ENCODE results near the gene JARID2. TPM values are rescaled to one million over a fixed set of nuclear protein-coding genes. Genes with fewer than 3 reads are reported as not detected.

JARID2 gene
- 166 to 180 TPM (median 167 TPM) in 3 replicates for total RNA-seq (2021)
- Bru-seq, nascent RNA = percentile 97 among the genes with signal in this experiment
- long read RNA-seq, experiment 1, full-length matches to known transcripts = 184 of 607 reads
- long read RNA-seq, experiment 1, partial matches to known transcripts = 273 of 607 reads
- long read RNA-seq, experiment 1, other reads (novel, unspliced or antisense) = 150 of 607 reads
- long read RNA-seq, experiment 2, full-length matches to known transcripts = 19 of 187 reads
- long read RNA-seq, experiment 2, partial matches to known transcripts = 144 of 187 reads
- long read RNA-seq, experiment 2, other reads (novel, unspliced or antisense) = 24 of 187 reads
- long read RNA-seq, experiment 3, partial matches to known transcripts = 2 of 7 reads
- long read RNA-seq, experiment 3, other reads (novel, unspliced or antisense) = 5 of 7 reads

DNA sequence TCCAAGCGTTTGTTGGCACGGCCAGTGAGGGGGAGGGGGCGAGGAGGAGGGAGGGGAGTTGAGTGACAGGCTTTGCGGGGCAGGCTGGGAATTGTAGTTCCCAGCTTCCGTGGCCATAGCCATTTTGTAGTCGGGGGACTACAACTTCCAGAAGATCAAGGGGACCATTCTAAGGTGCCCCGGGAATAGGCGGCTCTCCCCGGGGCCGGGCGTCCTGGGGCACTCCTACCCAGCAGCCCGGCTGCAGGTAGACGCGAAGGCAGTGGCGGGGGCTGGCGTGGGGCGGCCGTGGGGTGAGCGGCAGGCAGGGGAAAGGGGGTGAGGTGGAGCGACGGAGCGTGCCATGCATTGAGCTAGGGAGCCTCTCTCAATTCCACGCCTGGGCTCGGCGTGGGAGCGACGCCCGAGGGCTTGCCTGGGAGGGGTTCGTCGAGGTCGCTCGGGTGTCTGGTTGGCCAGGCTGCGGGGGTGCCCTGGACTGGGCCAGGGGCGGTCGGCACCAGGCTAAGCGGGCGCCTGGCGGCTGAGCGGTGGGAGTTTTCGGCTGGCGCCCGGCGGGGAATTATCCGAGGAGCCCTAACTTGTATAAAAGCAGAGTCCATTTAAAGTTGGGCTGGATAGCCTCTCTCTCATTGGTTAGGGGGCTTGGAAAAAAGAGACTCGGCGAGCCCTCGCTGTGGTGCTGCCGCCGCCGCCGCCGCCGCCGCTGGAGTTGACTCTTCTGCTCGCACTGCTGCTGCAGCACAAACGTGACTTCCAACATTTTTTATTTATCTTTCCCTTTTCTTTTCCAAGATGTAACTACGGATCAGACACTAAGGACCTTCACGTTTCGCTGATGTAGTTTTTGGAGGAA is at the start of gene JARID2:
Gene JARID2 (plus strand): TSS at position 709 of the 856 bp plus-strand sequence. CDS start 471 bp downstream, outside the sequence.
- no peaks in the 10 kb centered on the region for H3K27me3 Mint-ChIP-seq (ENCODE audit: low read depth)
- peak within 1 kb of the TSS; percentile 100 for H3K4me3 Mint-ChIP-seq
- H3K9me3 Mint-ChIP-seq = no peaks in the 10 kb centered on the region
- H3K36me3 Mint-ChIP-seq = peaks cover 26% of the 10 kb centered on the region
- ChIA-PET POLR2A (interaction anchor here (0.6 to 1.2 kb wide), 2 partner anchors 34 to 72 kb away, joined by 3 read pairs; no protein-coding TSS in a partner anchor), CTCF (interaction anchor here (0.6 to 1.2 kb wide), 3 partner anchors 145 to 1034 kb away, joined by 3 to 4 read pairs (median 3); no protein-coding TSS in a partner anchor)
- TF ChIP-seq GABPB1 (CRISPR knock-in tag; IDR thresholded peaks at IDR 0.05) = 0 out of 2 replicates have a peak, but pooled peaks have one; percentile 12
- TF ChIP-seq ZNF671 (CRISPR knock-in tag; IDR thresholded peaks at IDR 0.05) = no peak
- peak; percentile 50; the same call in 1 of the 2 replicates for TF ChIP-seq TEAD1 (CRISPR knock-in tag; IDR thresholded peaks at IDR 0.05)
- TF ChIP-seq ESRRA (CRISPR knock-in tag; IDR thresholded peaks at IDR 0.05; ENCODE audit: borderline replicate concordance) = 0 out of 2 replicates have a peak, but pooled peaks have one; percentile 29
- TF ChIP-seq, protein P1, sequence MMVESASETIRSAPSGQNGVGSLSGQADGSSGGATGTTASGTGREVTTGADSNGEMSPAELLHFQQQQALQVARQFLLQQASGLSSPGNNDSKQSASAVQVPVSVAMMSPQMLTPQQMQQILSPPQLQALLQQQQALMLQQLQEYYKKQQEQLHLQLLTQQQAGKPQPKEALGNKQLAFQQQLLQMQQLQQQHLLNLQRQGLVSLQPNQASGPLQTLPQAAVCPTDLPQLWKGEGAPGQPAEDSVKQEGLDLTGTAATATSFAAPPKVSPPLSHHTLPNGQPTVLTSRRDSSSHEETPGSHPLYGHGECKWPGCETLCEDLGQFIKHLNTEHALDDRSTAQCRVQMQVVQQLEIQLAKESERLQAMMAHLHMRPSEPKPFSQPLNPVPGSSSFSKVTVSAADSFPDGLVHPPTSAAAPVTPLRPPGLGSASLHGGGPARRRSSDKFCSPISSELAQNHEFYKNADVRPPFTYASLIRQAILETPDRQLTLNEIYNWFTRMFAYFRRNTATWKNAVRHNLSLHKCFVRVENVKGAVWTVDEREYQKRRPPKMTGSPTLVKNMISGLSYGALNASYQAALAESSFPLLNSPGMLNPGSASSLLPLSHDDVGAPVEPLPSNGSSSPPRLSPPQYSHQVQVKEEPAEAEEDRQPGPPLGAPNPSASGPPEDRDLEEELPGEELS (CRISPR knock-in tag; IDR thresholded peaks at IDR 0.05) = peak; percentile 58; the same call in 1 of the 2 replicates
- TF ChIP-seq ZNF423 (CRISPR knock-in tag; IDR thresholded peaks at IDR 0.05) = peak; percentile 31; the same call in 1 of the 2 replicates
- TF ChIP-seq, protein P2, sequence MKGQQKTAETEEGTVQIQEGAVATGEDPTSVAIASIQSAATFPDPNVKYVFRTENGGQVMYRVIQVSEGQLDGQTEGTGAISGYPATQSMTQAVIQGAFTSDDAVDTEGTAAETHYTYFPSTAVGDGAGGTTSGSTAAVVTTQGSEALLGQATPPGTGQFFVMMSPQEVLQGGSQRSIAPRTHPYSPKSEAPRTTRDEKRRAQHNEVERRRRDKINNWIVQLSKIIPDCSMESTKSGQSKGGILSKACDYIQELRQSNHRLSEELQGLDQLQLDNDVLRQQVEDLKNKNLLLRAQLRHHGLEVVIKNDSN (CRISPR knock-in tag; IDR thresholded peaks at IDR 0.05) = 0 out of 2 replicates have a peak, but pooled peaks have one; percentile 5
- TF ChIP-seq, protein P3, sequence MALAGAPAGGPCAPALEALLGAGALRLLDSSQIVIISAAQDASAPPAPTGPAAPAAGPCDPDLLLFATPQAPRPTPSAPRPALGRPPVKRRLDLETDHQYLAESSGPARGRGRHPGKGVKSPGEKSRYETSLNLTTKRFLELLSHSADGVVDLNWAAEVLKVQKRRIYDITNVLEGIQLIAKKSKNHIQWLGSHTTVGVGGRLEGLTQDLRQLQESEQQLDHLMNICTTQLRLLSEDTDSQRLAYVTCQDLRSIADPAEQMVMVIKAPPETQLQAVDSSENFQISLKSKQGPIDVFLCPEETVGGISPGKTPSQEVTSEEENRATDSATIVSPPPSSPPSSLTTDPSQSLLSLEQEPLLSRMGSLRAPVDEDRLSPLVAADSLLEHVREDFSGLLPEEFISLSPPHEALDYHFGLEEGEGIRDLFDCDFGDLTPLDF (CRISPR knock-in tag; IDR thresholded peaks at IDR 0.05) = 0 out of 2 replicates have a peak, but pooled peaks have one; percentile 24
- TF ChIP-seq FOXP1 (CRISPR knock-in tag; IDR thresholded peaks at IDR 0.05; ENCODE audit: borderline replicate concordance) = peak; percentile 24; the same call in 1 of the 2 replicates
- TF ChIP-seq ETV6 (CRISPR knock-in tag; IDR thresholded peaks at IDR 0.05) = peak; percentile 10; the same call in 1 of the 2 replicates
- TF ChIP-seq, protein P4, sequence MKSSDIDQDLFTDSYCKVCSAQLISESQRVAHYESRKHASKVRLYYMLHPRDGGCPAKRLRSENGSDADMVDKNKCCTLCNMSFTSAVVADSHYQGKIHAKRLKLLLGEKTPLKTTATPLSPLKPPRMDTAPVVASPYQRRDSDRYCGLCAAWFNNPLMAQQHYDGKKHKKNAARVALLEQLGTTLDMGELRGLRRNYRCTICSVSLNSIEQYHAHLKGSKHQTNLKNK (CRISPR knock-in tag; IDR thresholded peaks at IDR 0.05) = no peak
- peak; percentile 40; the same call in 1 of the 2 replicates for TF ChIP-seq ZNF121 (CRISPR knock-in tag; IDR thresholded peaks at IDR 0.05)
- TF ChIP-seq TEAD4 (CRISPR knock-in tag; IDR thresholded peaks at IDR 0.05) = no peak
- TF ChIP-seq FOXK1 (CRISPR knock-in tag; IDR thresholded peaks at IDR 0.05) = peak; percentile 31
- ATAC-seq = peak; percentile 66
- H3K27ac Mint-ChIP-seq = peak within 1 kb of the TSS; percentile 98
- peaks cover 51% of the 10 kb centered on the region for H3K4me1 Mint-ChIP-seq
- DNase-seq (ENCODE audit: low spot score) = peak; percentile 96

DNA sequence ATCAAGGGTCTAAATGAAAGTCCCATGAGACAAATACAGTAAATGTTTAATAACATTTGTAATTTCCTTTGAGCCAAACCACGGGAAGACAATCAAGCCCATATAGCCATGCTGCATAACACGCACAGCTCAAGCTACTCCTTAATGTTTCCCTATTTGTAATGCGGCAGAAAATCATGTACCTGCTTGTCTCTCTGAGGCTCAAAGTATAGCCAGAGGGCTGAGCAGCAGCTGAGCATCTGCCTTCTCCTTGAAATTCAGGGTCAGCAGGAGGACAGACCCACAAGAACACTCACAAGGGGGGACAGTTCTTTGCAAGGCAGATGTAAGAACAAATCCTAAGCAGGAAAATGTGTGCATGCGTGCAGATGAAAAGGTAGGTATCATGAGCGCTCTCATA is 45.8 kb upstream of the JARID2 start:
- ChIA-PET POLR2A (no interaction called here), CTCF (no interaction called here)
- Mint-ChIP-seq H3K4me1 (peaks cover 21% of the 10 kb centered on the region), H3K27me3 (ENCODE audit: low read depth) (no peaks in the 10 kb centered on the region; the same call in 1 of the 2 replicates), H3K36me3 (peaks cover 2% of the 10 kb centered on the region; the same call in 1 of the 2 replicates), H3K27ac (no peak overlapping the region), H3K9me3 (no peaks in the 10 kb centered on the region), H3K4me3 (no peak overlapping the region)
- DNase-seq (ENCODE audit: low spot score) (no peak), ATAC-seq (no peak)
- TF ChIP-seq TEAD1 (CRISPR knock-in tag; IDR thresholded peaks at IDR 0.05) (no peak), MXD4 (CRISPR knock-in tag; IDR thresholded peaks at IDR 0.05; ENCODE audit: borderline replicate concordance) (no peak), ESRRA (CRISPR knock-in tag; IDR thresholded peaks at IDR 0.05; ENCODE audit: borderline replicate concordance) (no peak), MYBL2 (CRISPR knock-in tag; IDR thresholded peaks at IDR 0.05) (no peak), ZNF138 (CRISPR knock-in tag; conservative IDR thresholded peaks at IDR 0.05) (no peak), SOX15 (CRISPR knock-in tag; IDR thresholded peaks at IDR 0.05) (no peak), JUN (CRISPR knock-in tag; IDR thresholded peaks at IDR 0.05) (no peak)
- TF ChIP-seq, protein P4 (CRISPR knock-in tag; IDR thresholded peaks at IDR 0.05) = no peak
- TF ChIP-seq, protein P5, sequence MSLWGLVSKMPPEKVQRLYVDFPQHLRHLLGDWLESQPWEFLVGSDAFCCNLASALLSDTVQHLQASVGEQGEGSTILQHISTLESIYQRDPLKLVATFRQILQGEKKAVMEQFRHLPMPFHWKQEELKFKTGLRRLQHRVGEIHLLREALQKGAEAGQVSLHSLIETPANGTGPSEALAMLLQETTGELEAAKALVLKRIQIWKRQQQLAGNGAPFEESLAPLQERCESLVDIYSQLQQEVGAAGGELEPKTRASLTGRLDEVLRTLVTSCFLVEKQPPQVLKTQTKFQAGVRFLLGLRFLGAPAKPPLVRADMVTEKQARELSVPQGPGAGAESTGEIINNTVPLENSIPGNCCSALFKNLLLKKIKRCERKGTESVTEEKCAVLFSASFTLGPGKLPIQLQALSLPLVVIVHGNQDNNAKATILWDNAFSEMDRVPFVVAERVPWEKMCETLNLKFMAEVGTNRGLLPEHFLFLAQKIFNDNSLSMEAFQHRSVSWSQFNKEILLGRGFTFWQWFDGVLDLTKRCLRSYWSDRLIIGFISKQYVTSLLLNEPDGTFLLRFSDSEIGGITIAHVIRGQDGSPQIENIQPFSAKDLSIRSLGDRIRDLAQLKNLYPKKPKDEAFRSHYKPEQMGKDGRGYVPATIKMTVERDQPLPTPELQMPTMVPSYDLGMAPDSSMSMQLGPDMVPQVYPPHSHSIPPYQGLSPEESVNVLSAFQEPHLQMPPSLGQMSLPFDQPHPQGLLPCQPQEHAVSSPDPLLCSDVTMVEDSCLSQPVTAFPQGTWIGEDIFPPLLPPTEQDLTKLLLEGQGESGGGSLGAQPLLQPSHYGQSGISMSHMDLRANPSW (CRISPR knock-in tag; conservative IDR thresholded peaks at IDR 0.05; ENCODE audit: low read depth) = no peak
- TF ChIP-seq, protein P6, sequence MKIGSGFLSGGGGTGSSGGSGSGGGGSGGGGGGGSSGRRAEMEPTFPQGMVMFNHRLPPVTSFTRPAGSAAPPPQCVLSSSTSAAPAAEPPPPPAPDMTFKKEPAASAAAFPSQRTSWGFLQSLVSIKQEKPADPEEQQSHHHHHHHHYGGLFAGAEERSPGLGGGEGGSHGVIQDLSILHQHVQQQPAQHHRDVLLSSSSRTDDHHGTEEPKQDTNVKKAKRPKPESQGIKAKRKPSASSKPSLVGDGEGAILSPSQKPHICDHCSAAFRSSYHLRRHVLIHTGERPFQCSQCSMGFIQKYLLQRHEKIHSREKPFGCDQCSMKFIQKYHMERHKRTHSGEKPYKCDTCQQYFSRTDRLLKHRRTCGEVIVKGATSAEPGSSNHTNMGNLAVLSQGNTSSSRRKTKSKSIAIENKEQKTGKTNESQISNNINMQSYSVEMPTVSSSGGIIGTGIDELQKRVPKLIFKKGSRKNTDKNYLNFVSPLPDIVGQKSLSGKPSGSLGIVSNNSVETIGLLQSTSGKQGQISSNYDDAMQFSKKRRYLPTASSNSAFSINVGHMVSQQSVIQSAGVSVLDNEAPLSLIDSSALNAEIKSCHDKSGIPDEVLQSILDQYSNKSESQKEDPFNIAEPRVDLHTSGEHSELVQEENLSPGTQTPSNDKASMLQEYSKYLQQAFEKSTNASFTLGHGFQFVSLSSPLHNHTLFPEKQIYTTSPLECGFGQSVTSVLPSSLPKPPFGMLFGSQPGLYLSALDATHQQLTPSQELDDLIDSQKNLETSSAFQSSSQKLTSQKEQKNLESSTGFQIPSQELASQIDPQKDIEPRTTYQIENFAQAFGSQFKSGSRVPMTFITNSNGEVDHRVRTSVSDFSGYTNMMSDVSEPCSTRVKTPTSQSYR (CRISPR knock-in tag; IDR thresholded peaks at IDR 0.05) = no peak

Data from WTC11 (cell line).